ENCODE data around the gene PDE6G. TPM values are rescaled to one million over a fixed set of nuclear protein-coding genes. Genes with fewer than 3 reads are reported as not detected.
A peak's percentile ranks its signal among the peaks of the same experiment; 100 is the strongest.

The PDE6G gene
- total and polyA plus RNA-seq, 2 of the 13 experiments (the other 11 are each of a cell fraction or from before 2014, with no cell fraction given): 1.4 to 6.7 TPM

GRCh38 chr17:81683208-81683583, 26.9 kb upstream of the PDE6G start (continued):
- 0 out of 2 replicates have a peak, but pooled peaks have one; percentile 46 for TF ChIP-seq ZFP91 (CRISPR knock-in tag; IDR thresholded peaks at IDR 0.05; ENCODE audit: borderline replicate concordance)
- TF ChIP-seq MAFG (CRISPR knock-in tag; IDR thresholded peaks at IDR 0.05): no peak
- TF ChIP-seq CENPT (CRISPR knock-in tag; IDR thresholded peaks at IDR 0.05; ENCODE audit: low read depth): no peak
- TF ChIP-seq ZBTB7B (CRISPR knock-in tag; IDR thresholded peaks at IDR 0.05): no peak

GRCh38 chr17:81682565-81683207, 26.3 kb upstream of the PDE6G start:
- Histone ChIP-seq H3K27me3 (ENCODE audit: control insufficient read depth in 1 of 2, insufficient read depth in 2 of 2, low read length in 2 of 2) (no peaks in the 10 kb centered on the region; a peak in 1 of 5 replicates), H4K20me1 (ENCODE audit: insufficient read depth, low read length) (no peaks in the 10 kb centered on the region), H3K27ac (ENCODE audit: extremely low read length, insufficient read depth, low read length) (peak overlapping the region; percentile 68), H3K4me2 (ENCODE audit: low read depth, low read length) (peak overlapping the region; percentile 90), H3K9me3 (ENCODE audit: low read length) (no peaks in the 10 kb centered on the region), H3K79me2 (ENCODE audit: insufficient read depth, low read length) (peaks cover 35% of the 10 kb centered on the region), H2AFZ (ENCODE audit: low read length) (no peak overlapping the region), H3K36me3 (replicated peaks in 1 of 2; ENCODE audit: control insufficient read depth in 1 of 2, insufficient read depth in 2 of 2, low read length in 2 of 2) (peaks cover 16 to 25% of the 10 kb centered on the region in 2 experiments; a peak in 4 of 5 replicates), H3K4me3 (replicated peaks in 1 of 3; ENCODE audit: insufficient read depth in 1 of 3, low read depth in 2 of 3, low read length in 3 of 3) (peak overlapping the region; percentile 94 to 99 (median 97)), H3K9ac (ENCODE audit: insufficient read depth, low read depth, low read length) (peak overlapping the region; percentile 94), H3K4me1 (ENCODE audit: insufficient read depth, low read length) (peaks cover 43% of the 10 kb centered on the region)
- ChIA-PET POLR2A (interaction anchor here (0.5 to 4.5 kb wide), 15 partner anchors 10 to 1886 kb away, joined by 3 to 124 read pairs (median 10); partner anchors contain the start of genes CBX8, CCDC137, MCRIP1 and MRPL12), CTCF (ENCODE audit: low intra/inter-chr PET ratio, low total read pairs) (no interaction called here)
- TF ChIP-seq ZBTB38 (CRISPR knock-in tag; IDR thresholded peaks at IDR 0.05) (0 out of 2 replicates have a peak, but pooled peaks have one; percentile 27), MXI1 (IDR thresholded peaks at IDR 0.05; ENCODE audit: borderline replicate concordance, low read depth, low read length) (peak; percentile 0; the same call in 1 of the 3 replicates), ZNF740 (CRISPR knock-in tag; IDR thresholded peaks at IDR 0.05) (peak; percentile 47; the same call in 1 of the 2 replicates), MIER3 (CRISPR knock-in tag; IDR thresholded peaks at IDR 0.05; ENCODE audit: borderline replicate concordance) (no peak), ZSCAN9 (CRISPR knock-in tag; IDR thresholded peaks at IDR 0.05; ENCODE audit: borderline replicate concordance) (no peak), EED (CRISPR knock-in tag; IDR thresholded peaks at IDR 0.05) (0 out of 2 replicates have a peak, but pooled peaks have one; percentile 7), ZNF18 (CRISPR knock-in tag; IDR thresholded peaks at IDR 0.05; ENCODE audit: insufficient replicate concordance) (no peak), ZNF138 (CRISPR knock-in tag; IDR thresholded peaks at IDR 0.05; ENCODE audit: low read depth) (0 out of 2 replicates have a peak, but pooled peaks have one; percentile 20), XRCC5 (optimal IDR thresholded peaks at IDR 0.05; ENCODE audit: low read length) (peak; percentile 15)
- DNase-seq (ENCODE audit: low spot score) (no peak), ATAC-seq (peak; percentile 1; the same call in 1 of the 3 replicates), FAIRE-seq (no peak)
- BruUV-seq (replicated peaks): no TSS peak
- in situ Hi-C loops (cut with HindIII; ENCODE audit: extremely low pct_ligation_motif_present, low pct_unique_long_range_greater_than_20kb) (no loop called here), intact Hi-C loops (cut with micrococcal nuclease; ENCODE audit: unreplicated experiment) (no loop called here)
- WGBS (ENCODE audit: low lambda C conversion rate): 20% methylated on average over 12 of the region's 19 CpGs
